Hepatocyte (in vitro differentiated cells): ENCODE data around the gene AQP7. TPM values are rescaled to one million over a fixed set of nuclear protein-coding genes. Genes with fewer than 3 reads are reported as not detected.

Experiments
- DNase-seq: peaks from one replicate; pipeline ENCODE4 v3.0.0-alpha.2; 2016; ENCODE audit warnings: low spot score
- H2AFZ ChIP-seq: fragments of 200-600 bp; sonication (generic); 2 replicates; pipeline ENCODE4 v1.6.0; 2016; ENCODE audit warnings: antibody characterized with exemption, mild to moderate bottlenecking
- H3K27ac ChIP-seq: fragments of 200-600 bp; sonication (generic); 2 replicates; pipeline ENCODE4 v1.5.1; 2016; ENCODE audit warnings: mild to moderate bottlenecking
- H3K27me3 ChIP-seq: fragments of 200-600 bp; sonication (generic); 2 replicates; pipeline ENCODE4 v1.6.1; 2016
- H3K36me3 ChIP-seq: fragments of 200-600 bp; sonication (generic); replicated peaks from 2 replicates; pipeline ENCODE4 v1.5.1; 2016; ENCODE audit warnings: low read depth; ENCODE audit not compliant: insufficient read depth
- H3K4me1 ChIP-seq: fragments of 200-600 bp; sonication (generic); 2 replicates; pipeline ENCODE4 v1.5.1; 2016; ENCODE audit warnings: mild to moderate bottlenecking, moderate library complexity; ENCODE audit not compliant: insufficient read depth
- H3K4me2 ChIP-seq: fragments of 200-600 bp; sonication (generic); 2 replicates; pipeline ENCODE4 v1.6.0; 2016
- H3K4me3 ChIP-seq: fragments of 200-600 bp; sonication (generic); 2 replicates; pipeline ENCODE4 v1.5.1; 2016; ENCODE audit warnings: mild to moderate bottlenecking
- H3K79me2 ChIP-seq: fragments of 200-600 bp; sonication (generic); 2 replicates; pipeline ENCODE4 v1.6.0; 2017; ENCODE audit warnings: mild to moderate bottlenecking
- H3K9me2 ChIP-seq: fragments of 200-600 bp; sonication (generic); replicated peaks from 2 replicates; pipeline ENCODE4 v1.6.0; 2017; ENCODE audit warnings: mild to moderate bottlenecking; ENCODE audit not compliant: insufficient read depth
- H3K9me3 ChIP-seq: fragments of 200-600 bp; sonication (generic); 2 replicates; pipeline ENCODE4 v1.5.1; 2016; ENCODE audit warnings: low read depth, mild to moderate bottlenecking
- H4K20me1 ChIP-seq: fragments of 200-600 bp; sonication (generic); 2 replicates; pipeline ENCODE4 v1.6.0; 2016; ENCODE audit warnings: mild to moderate bottlenecking; ENCODE audit not compliant: insufficient read depth, poor library complexity, severe bottlenecking
- EZH2 ChIP-seq: fragments of 200-600 bp; sonication (generic); IDR thresholded peaks from 2 replicates; pipeline ENCODE4 v1.6.1; 2016; ENCODE audit warnings: antibody characterized with exemption, mild to moderate bottlenecking, borderline replicate concordance
- EZH2phosphoT487 ChIP-seq: fragments of 200-600 bp; sonication (generic); IDR thresholded peaks from one replicate; pipeline ENCODE4 v1.6.1; 2018; ENCODE audit warnings: antibody characterized with exemption, mild to moderate bottlenecking, low read depth, moderate library complexity; ENCODE audit not compliant: unreplicated experiment, severe bottlenecking
- WGBS: methylation state at CpG from one replicate; pipeline ENCODE4 v1.1.6; 2016; ENCODE audit warnings: low lambda C conversion rate; ENCODE audit errors: missing lambda C conversion rate; 5-methylcytosine and 5-hydroxymethylcytosine counted together
- polyA plus RNA-seq: library from polyadenylated mRNA; unstranded; fragments of >200 nt; fragmentation: Nextera tagmentation; extraction: Ambion mirVana; gene quantifications from 2 replicates; pipeline ENCODE4 v1.2.1, GENCODE V29; 2016
- total RNA-seq: library from RNA; depleted of rRNA; stranded (reverse); fragments of >200 nt; gene quantifications from 2 replicates; pipeline ENCODE4 v1.2.3, GENCODE V29; 2014
- TF ChIP-seq, protein P1 (sequence below): fragments of 200-600 bp; sonication (generic); IDR thresholded peaks from 2 replicates; pipeline ENCODE4 v1.5.1; 2016; ENCODE audit warnings: antibody characterized with exemption, mild to moderate bottlenecking; ENCODE audit not compliant: poor library complexity

Gene AQP7
- total and polyA plus RNA-seq, 2 experiments from 2014 or later: 11.2 to 16.6 TPM

DNA sequence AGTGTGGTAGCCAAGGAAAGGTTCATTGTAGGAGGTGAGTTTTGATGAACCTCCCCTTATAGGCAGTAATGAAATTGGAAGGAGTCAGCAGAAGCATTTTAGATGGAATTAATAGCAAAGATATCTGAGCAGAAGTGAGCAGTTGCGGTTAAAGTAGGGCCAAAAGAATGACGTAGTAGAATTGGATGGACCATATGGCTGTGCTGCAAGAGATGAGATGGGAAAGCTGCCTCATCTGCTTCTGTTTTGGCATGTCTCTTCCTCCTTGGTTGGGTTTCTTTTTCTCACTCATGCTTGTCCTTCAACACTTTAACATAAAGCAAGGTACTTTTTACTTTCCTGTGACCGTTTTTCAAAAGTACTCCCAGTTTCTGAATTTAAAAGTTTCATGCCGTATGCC is 55.8 kb downstream of the AQP7 start:
- H2AFZ ChIP-seq: no peak overlapping the region
- H3K9me2 ChIP-seq: no peaks in the 10 kb centered on the region
- no peaks in the 10 kb centered on the region for H3K9me3 ChIP-seq
- no peak overlapping the region for H3K4me3 ChIP-seq
- DNase-seq: no peak
- TF ChIP-seq, protein P1, sequence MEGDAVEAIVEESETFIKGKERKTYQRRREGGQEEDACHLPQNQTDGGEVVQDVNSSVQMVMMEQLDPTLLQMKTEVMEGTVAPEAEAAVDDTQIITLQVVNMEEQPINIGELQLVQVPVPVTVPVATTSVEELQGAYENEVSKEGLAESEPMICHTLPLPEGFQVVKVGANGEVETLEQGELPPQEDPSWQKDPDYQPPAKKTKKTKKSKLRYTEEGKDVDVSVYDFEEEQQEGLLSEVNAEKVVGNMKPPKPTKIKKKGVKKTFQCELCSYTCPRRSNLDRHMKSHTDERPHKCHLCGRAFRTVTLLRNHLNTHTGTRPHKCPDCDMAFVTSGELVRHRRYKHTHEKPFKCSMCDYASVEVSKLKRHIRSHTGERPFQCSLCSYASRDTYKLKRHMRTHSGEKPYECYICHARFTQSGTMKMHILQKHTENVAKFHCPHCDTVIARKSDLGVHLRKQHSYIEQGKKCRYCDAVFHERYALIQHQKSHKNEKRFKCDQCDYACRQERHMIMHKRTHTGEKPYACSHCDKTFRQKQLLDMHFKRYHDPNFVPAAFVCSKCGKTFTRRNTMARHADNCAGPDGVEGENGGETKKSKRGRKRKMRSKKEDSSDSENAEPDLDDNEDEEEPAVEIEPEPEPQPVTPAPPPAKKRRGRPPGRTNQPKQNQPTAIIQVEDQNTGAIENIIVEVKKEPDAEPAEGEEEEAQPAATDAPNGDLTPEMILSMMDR: no peak
- no peak for TF ChIP-seq EZH2
- TF ChIP-seq EZH2phosphoT487: no peak
- H3K27me3 ChIP-seq: no peaks in the 10 kb centered on the region
- H3K27ac ChIP-seq: no peak overlapping the region
- H3K4me1 ChIP-seq: no peaks in the 10 kb centered on the region
- no peaks in the 10 kb centered on the region for H3K36me3 ChIP-seq
- H3K79me2 ChIP-seq: no peaks in the 10 kb centered on the region
- H4K20me1 ChIP-seq: no peaks in the 10 kb centered on the region
- 94% methylated on average over 4 of the region's 4 CpGs for WGBS
- H3K4me2 ChIP-seq: no peak overlapping the region

DNA sequence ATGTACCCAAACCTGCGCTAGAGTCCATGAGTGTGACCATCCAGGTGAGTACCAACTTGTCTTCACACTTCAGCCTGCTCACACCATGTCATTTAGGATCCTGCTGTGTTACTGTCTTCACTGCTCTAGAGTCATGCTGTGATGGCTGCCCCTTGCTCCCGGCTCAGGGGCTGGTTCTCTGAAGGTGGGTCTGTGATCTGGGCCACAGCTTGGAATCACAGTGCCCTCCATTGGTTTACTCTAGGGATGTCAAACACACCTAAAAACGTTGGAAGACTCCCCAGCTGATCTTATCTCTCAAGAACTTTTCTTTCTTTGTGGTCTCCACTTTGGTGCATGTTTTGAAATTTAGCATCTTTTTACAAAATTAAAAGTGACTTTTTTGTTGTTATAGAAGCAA is 58.2 kb downstream of the AQP7 start:
- DNase-seq: no peak
- Histone ChIP-seq H3K9me2 (no peaks in the 10 kb centered on the region), H3K79me2 (no peaks in the 10 kb centered on the region), H3K4me1 (no peaks in the 10 kb centered on the region), H3K27me3 (no peaks in the 10 kb centered on the region), H4K20me1 (no peaks in the 10 kb centered on the region), H3K27ac (no peak overlapping the region), H3K4me2 (no peak overlapping the region), H3K4me3 (no peak overlapping the region), H3K9me3 (peaks cover 3% of the 10 kb centered on the region), H3K36me3 (no peaks in the 10 kb centered on the region), H2AFZ (no peak overlapping the region)
- TF ChIP-seq EZH2phosphoT487: no peak
- TF ChIP-seq, protein P1: no peak
- TF ChIP-seq EZH2: no peak
- WGBS: 90% methylated on average over 3 of the region's 3 CpGs

DNA sequence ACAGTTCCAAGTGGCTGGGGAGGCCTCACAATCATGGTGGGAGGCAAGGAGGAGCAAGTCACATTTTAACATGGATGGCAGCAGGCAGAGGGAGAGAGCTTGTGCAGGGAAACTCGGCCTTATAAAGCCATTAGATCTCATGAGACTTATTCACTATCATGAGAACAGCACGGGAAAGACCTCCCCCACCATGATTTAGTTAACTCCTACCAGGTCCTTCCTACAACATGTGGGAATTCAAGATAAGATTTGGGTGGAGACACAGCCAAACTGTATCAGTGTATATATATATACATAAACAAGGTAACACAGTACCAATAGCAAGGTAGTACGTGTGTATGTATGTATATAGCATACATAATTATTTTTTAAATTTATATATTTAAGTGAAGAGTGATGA is 61.2 kb downstream of the AQP7 start:
- Histone ChIP-seq H3K36me3 (no peaks in the 10 kb centered on the region), H3K79me2 (no peaks in the 10 kb centered on the region), H3K4me3 (no peak overlapping the region), H3K4me1 (no peaks in the 10 kb centered on the region), H3K9me2 (no peaks in the 10 kb centered on the region), H2AFZ (no peak overlapping the region), H3K27me3 (no peaks in the 10 kb centered on the region), H3K27ac (no peak overlapping the region), H4K20me1 (no peaks in the 10 kb centered on the region), H3K4me2 (no peak overlapping the region), H3K9me3 (peaks cover 3% of the 10 kb centered on the region)
- 94% methylated on average over 3 of the region's 3 CpGs for WGBS
- TF ChIP-seq EZH2 (no peak), EZH2phosphoT487 (no peak)
- TF ChIP-seq, protein P1: no peak
- DNase-seq: no peak

DNA sequence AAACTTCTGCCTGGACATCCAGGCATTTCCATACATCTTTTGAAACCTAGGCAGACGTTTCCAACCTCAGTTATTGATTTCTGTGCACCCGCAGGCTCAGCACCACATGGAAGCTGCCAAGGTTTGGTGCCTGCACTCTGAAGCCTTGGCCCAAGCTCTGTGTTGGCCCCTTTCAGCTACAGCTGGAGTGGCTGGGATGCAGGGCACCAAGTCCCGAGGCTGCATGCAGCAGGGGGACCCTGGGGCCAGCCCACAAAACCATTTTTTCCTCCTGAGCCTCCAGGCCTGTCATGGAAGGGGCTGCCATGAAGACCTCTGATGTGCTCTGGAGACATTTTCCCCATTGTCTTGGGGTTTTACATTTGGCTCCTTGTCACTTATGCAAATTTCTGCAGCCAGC is 62.2 kb downstream of the AQP7 start:
- no peak for DNase-seq
- no peaks in the 10 kb centered on the region for H3K4me1 ChIP-seq
- no peaks in the 10 kb centered on the region for H3K27me3 ChIP-seq
- no peaks in the 10 kb centered on the region for H4K20me1 ChIP-seq
- TF ChIP-seq EZH2phosphoT487 (no peak), EZH2 (no peak)
- TF ChIP-seq, protein P1: no peak
- H3K9me3 ChIP-seq: peaks cover 3% of the 10 kb centered on the region
- no peaks in the 10 kb centered on the region for H3K79me2 ChIP-seq
- H3K4me2 ChIP-seq: no peak overlapping the region
- no peak overlapping the region for H3K4me3 ChIP-seq
- 100% methylated on average over 3 of the region's 3 CpGs for WGBS
- H3K9me2 ChIP-seq: no peaks in the 10 kb centered on the region
- no peak overlapping the region for H2AFZ ChIP-seq
- H3K36me3 ChIP-seq: no peaks in the 10 kb centered on the region
- no peak overlapping the region for H3K27ac ChIP-seq
